ENCODE data around the gene COPZ1.
"Not testable (repeated sequence)": the region's sequence is repeated elsewhere in the genome, so short reads cannot be mapped to it uniquely, and the experiment has no call there.

The COPZ1 gene

GRCh38 chr12:54294152-54294952 is 30.6 kb upstream of the COPZ1 start:
- no peak for DNase-seq

- no peak for DNase-seq
Observed at GRCh38 chr12:54294953-54295566, 29.9 kb upstream of the COPZ1 start.

GRCh38 chr12:54296393-54297099 is 28.4 kb upstream of the COPZ1 start:
- no peak for DNase-seq

GRCh38 chr12:54298904-54299303 is 26.0 kb upstream of the COPZ1 start:
- DNase-seq, result no peak

GRCh38 chr12:54299515-54300224 is 25.3 kb upstream of the COPZ1 start:
- DNase-seq, result no peak

- DNase-seq, result no peak
Observed at GRCh38 chr12:54300225-54300731, 24.7 kb upstream of the COPZ1 start.

- DNase-seq, result peak; percentile 55
Observed at GRCh38 chr12:54300732-54301427, 24.1 kb upstream of the COPZ1 start, which contains the start of gene NFE2. TSS of gene NFE2 (minus strand) at chr12:54301015. CDS start at chr12:54295248, 5,767 bp downstream.

- DNase-seq, result no peak
Observed at GRCh38 chr12:54301428-54302048, 23.4 kb upstream of the COPZ1 start.

- no peak for DNase-seq
Observed at GRCh38 chr12:54303640-54304039, 21.3 kb upstream of the COPZ1 start.

- no peak for DNase-seq
Observed at GRCh38 chr12:54304187-54304810, 20.6 kb upstream of the COPZ1 start.

- DNase-seq, result no peak
Observed at GRCh38 chr12:54306925-54307741, 17.8 kb upstream of the COPZ1 start.

- DNase-seq, result no peak
Observed at GRCh38 chr12:54311051-54311450, 13.9 kb upstream of the COPZ1 start.

- not testable (repeated sequence) for DNase-seq
Observed at GRCh38 chr12:54312309-54312708, 12.6 kb upstream of the COPZ1 start.

- no peak for DNase-seq
Observed at GRCh38 chr12:54321363-54321762, 3.6 kb upstream of the COPZ1 start.

GRCh38 chr12:54325442-54326109 is 645 bp downstream of the COPZ1 start:
- DNase-seq, result not testable (repeated sequence)

GRCh38 chr12:54328595-54329337 is 3.8 kb downstream of the COPZ1 start:
- no peak for DNase-seq

- peak; percentile 35 for DNase-seq
Observed at GRCh38 chr12:54329759-54330158, 4.8 kb downstream of the COPZ1 start.

GRCh38 chr12:54330442-54330841 is 5.5 kb downstream of the COPZ1 start:
- no peak for DNase-seq

GRCh38 chr12:54331461-54331860 is 6.5 kb downstream of the COPZ1 start:
- no peak for DNase-seq
